ENCODE data around the gene SNHG17. TPM values are rescaled to one million over a fixed set of nuclear protein-coding genes. Genes with fewer than 3 reads are reported as not detected.
"Not testable (repeated sequence)": the region's sequence is repeated elsewhere in the genome, so short reads cannot be mapped to it uniquely, and the experiment has no call there.

Gene SNHG17
- total RNA-seq, 1 experiment from 2014 or later: 58.4 TPM

DNA sequence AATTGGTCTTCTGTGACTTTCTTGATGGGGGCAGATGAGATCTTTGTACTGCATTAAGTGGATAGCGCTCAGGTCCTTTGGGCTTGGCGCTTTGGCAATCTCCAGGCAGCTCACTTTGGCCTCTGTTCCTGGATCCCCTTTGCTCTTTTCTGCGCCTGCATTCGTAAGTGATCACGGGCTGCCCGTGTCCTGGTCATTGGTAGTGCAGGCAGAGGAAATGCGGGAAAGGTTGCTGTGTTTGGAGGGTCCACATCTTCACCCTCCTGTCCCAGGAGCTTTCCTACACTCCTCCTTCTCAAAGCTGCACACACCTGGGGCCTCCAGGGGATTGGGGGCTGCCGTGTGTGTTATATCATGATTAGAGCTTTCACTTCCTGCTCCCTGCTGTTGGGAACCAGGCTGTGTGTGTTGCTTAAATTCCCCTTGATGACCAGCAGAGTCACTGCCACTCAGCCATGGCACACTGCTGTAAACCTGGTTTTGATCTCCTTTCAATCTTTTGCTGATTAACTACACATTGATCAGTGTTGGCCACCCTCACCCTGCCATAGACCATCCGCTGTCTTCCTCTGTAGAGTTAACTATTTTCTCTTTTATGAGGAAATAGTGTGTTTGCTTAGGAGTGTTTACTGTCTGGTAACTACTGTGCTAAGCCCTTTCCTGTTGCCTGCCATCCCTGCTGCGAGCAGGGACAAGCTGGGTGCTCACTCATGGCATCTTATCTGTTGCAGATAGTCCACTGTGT lies 13.0 kb upstream of the SNHG17 start:
- DNase-seq (ENCODE audit: low spot score): no peak

DNA sequence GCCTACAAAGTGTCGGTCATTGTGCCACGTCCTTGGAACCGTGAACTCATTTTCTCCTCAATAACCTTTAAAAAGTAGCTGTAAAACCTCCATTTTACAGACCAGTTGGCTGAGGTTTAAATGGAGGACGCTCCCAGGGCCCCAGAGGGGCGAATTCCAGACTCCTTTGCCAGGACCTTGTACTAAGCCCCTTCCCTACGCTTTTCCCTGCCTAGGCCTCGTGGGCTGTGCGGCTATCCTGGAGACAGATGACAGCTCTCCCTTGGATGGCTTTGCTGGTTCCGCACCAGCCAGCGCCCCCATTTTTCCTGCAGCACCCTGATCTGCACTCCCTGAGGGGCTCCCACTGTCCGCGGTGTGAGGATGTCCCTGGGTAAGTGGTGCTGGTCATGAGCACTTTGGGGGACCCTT lies 12.1 kb upstream of the SNHG17 start:
- DNase-seq (ENCODE audit: low spot score): no peak

DNA sequence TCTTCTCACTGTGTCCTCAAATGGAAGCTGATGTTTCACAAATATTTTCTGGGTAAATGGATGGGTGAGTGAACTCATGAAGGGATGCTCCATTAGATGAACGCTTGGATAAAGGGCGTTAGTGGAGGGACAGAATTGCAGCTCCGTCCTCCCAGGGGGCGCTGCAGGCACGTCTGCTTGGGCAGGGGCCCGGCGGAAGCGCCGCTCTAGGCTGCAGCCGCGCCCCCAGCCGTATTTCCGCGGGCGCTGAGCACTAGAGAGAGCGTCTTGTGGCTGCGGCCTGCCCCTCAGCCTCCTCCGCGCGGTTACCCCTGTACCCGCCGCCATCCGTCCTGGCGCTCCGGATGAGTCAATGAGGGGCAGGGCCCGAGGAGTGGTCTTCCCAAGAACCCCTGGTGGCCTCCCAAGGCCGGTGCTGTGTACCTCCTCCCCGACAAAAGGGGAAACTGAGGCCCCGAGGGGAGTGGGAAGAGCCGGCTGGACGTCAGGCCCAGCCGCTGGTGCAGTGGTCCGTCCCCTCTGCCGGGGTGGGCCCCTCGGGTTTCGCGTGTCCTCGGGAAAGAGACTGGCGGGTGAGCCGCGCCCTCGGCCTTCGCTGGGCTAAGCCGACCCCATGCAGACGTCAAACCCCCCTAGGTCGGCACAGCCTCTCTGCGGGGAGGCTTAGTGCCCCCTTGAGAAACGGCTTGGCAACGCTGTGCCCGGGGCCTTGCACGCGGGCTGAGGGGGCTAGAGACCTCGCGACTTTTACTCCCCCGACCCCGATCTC lies 11.5 kb upstream of the SNHG17 start:
- DNase-seq (ENCODE audit: low spot score): peak; percentile 98

- DNase-seq (ENCODE audit: low spot score): no peak
Observed at GRCh38 chr20:38445901-38446425, 10.8 kb upstream of the SNHG17 start.

DNA sequence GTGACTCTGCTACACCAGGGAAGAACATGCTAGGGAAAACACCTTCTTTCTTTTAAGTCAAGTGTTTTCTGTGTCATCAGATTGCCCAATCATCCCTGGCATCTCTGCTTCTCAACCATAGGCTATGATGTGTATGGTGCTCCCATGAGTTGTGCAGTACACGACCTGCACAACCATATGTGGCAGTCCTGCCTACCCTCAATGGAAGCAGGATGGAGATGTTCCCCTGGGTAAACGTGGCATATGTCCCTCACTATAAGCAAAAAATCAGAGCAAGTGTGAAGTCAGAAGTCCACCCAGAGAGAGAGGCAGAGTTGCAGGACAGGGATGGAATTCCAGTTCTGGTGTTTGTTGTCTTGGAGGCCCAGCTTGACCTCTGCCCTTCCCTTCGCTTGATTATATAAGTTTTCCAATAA lies 10.3 kb upstream of the SNHG17 start:
- no peak for DNase-seq (ENCODE audit: low spot score)

- no peak for DNase-seq (ENCODE audit: low spot score)
Observed at GRCh38 chr20:38441916-38442315, 6.8 kb upstream of the SNHG17 start.

- not testable (repeated sequence) for DNase-seq (ENCODE audit: low spot score)
Observed at GRCh38 chr20:38441110-38441509, 6.0 kb upstream of the SNHG17 start.

DNA sequence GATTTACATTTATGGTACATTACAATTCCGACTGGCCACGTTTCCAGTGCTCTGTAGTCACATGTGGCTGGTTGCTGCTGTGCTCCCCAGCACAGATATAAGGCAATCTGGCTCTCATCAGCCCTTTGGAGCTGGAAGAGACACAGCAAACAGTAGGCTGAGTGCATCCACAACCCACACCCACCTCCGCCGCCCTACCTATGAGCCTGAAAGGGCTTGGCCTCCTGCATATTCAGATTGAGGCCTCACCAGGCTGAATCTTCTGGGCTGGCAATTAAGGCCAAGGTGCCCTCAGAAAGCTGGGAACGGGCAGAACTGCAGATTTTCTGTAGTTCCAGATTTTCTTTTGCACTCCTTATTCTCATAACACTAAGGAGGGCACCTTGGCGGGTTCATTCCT lies 2.7 kb upstream of the SNHG17 start:
- no peak for DNase-seq (ENCODE audit: low spot score)

GRCh38 chr20:38435555-38435939 lies 419 bp upstream of the SNHG17 start:
- DNase-seq (ENCODE audit: low spot score): no peak

DNA sequence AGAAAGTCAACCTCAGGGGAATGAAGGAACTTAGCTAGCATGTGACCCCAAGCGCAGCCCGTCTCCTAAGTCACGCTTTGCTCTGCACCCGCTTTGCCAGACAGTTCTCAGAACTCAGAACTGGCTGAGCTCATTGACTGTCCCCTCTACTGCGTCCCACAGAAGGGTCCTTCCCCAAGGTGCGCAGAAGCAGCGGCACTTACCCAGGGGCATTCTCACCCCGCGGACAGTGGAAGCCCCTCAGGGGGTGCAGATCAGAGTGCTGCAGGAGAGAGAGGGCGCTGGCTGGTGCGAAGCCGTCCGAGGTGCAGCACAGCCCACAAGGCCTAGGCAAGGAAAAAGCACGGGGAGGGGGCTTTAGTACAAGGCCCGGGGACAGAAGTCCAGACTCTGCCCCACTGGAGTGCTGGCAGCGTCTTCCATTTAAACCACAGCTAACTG lies 807 bp downstream of the SNHG17 start:
- peak; percentile 65 for DNase-seq (ENCODE audit: low spot score)

DNA sequence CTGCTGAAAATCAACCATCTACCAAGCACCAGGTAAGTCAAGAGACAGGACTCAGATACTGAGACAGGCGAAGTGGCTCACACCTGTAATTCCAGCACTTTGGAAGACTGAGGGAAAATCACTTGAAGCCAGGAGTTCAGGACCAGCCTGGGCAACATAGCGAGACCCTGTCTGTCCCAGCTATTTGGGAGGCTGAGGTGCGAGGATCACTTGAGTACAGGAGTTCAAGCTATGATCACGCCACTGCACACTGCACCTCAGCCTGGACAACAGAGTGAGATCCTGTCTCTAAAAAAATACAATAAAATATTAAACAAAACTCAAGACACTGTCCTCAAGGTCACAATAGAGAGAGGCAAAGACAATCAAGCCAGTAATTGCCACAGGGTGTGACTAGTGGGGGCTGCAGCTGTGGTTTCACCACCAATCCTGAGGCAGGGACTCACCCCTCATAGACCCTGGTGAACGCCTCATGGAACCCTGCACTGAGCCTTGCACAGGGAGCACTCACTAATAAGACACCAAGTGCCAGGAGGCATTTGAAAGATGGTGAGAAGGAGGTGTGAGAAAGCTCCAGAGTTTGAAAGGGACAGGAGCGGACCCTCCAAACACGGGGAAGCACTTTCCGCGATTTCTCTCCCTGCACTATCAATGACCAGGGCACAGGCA lies 1.7 kb downstream of the SNHG17 start:
- no peak for DNase-seq (ENCODE audit: low spot score)

GRCh38 chr20:38432870-38433269 lies 2.3 kb downstream of the SNHG17 start:
- DNase-seq (ENCODE audit: low spot score): not testable (repeated sequence)

- DNase-seq (ENCODE audit: low spot score): no peak
Observed at GRCh38 chr20:38432292-38432691, 2.8 kb downstream of the SNHG17 start.

DNA sequence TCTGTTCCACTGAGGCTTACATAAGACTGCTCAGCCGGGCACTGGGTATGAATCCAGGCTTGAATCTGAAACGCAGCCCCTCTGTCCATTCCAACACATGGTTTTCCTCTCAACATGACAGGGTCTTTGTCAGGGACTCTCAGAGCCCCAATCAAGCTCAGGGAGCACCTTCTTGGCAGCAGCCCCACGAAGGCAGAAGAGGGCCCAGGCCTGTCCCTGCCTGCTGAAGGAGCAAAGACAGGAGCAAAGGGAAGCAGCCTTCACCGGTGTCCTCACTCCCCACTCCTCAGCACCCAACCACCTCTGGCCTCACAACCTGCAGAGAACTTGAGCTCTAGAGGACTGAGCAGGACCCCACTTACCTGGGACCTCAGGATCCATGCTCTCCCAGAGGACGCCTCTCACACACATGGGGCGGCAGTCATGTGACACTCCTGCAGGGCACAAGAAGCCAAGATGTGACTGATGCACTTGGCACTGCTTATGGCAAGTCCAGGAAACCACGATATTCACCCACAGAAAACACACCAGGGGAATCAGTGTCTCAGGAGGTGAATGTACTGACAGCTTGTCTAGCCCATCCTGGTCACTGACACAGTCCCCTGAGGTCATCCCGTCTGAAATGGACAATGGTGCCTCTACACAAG lies 4.3 kb downstream of the SNHG17 start:
- DNase-seq (ENCODE audit: low spot score): no peak

- no peak for DNase-seq (ENCODE audit: low spot score)
Observed at GRCh38 chr20:38429301-38429700, 5.8 kb downstream of the SNHG17 start.

DNA sequence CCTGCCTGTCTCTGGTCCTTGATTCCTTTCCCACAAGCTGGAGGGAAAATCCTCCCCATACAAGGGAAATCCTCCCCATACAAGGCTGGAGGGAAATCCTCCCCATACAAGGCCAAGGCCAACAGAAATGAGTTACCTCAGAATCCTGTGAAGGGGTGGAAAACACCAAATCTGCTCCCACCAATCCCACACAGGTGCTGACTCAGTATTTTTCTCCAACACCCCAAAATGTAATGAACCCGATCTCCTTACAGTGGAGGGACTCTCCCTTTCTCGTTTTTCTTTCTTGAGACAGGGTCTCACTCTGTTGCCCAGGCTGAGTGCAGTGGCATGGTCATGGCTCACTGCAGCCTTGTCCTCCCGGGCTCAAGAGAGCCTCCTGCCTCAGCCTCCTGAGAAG lies 6.3 kb downstream of the SNHG17 start:
- no peak for DNase-seq (ENCODE audit: low spot score)

- no peak for DNase-seq (ENCODE audit: low spot score)
Observed at GRCh38 chr20:38427655-38428023, 7.5 kb downstream of the SNHG17 start.

DNA sequence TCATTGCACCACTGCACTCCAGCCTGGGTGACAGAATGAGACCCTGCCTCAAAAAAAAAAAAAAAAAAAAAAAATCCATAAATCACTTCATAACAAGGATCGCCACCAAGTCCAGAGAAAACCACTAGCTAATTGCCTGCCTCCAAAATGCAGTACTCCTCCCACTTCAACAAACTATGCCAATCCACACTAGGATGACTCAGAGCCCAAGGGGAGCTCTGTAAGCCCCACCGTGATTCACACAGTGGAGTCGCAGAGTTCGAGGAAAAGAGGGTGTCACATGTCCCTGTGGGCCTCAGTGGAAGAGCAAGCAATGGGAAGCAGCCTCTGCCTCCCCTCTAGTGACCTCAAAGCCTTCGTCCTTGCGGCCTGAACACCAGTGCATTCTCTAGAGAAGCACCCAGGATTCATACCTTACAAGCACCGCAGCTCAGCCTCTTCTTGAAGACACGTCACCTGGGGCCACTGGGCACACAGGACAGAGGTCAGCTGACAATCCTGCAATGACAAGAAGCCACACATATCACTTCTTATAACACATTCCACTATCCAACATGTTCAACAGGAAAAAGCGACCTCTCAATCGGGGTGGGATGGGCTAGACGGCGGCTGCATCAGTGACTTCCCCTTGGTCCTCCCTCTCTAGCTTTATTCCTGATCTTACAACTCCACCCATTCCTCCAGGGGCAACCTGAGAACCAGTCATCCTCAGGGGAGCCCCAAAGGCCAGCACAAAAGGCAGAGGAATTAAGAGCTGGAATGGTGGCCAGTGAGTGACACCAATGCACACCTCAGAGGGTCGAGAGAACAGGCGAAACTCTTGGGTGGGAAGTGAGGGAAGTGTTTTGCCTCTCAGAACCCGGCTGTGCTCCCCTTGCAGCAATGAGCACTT lies 8.9 kb downstream of the SNHG17 start:
- DNase-seq (ENCODE audit: low spot score): no peak

DNA sequence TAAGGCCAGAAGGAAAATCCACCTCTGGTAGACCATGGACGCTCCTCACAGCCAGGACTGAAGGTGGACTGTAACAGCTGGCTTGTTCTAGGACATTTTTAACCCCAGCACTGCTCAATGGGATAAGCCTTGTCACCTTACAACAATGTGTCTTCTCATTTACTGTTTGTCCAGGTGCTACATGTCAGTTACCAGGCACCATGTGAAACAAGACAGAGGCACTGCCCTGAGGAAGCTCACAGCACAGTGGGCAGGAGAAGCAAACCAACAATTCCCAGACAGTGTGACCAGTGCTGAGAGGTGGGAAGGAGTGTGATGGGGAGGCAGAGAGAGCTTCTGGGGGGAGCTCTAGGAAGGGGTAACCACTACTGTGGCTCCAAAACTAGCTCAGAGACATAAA lies 10.7 kb downstream of the SNHG17 start:
- DNase-seq (ENCODE audit: low spot score): no peak

GRCh38 chr20:38423541-38423940 lies 11.6 kb downstream of the SNHG17 start:
- DNase-seq (ENCODE audit: low spot score): no peak

- DNase-seq (ENCODE audit: low spot score): no peak
Observed at GRCh38 chr20:38421915-38422314, 13.2 kb downstream of the SNHG17 start.
